Hepatocyte (in vitro differentiated cells): Measurements from ENCODE around the gene OSTC. TPM values are rescaled to one million over a fixed set of nuclear protein-coding genes. Genes with fewer than 3 reads are reported as not detected.

ENCODE experiments used
- DNase-seq: peaks from one replicate; pipeline ENCODE4 v3.0.0-alpha.2; 2016; ENCODE audit warnings: low spot score
- H2AFZ ChIP-seq: fragments of 200-600 bp; sonication (generic); 2 replicates; pipeline ENCODE4 v1.6.0; 2016; ENCODE audit warnings: antibody characterized with exemption, mild to moderate bottlenecking
- H3K27ac ChIP-seq: fragments of 200-600 bp; sonication (generic); 2 replicates; pipeline ENCODE4 v1.5.1; 2016; ENCODE audit warnings: mild to moderate bottlenecking
- H3K27me3 ChIP-seq: fragments of 200-600 bp; sonication (generic); 2 replicates; pipeline ENCODE4 v1.6.1; 2016
- H3K36me3 ChIP-seq: fragments of 200-600 bp; sonication (generic); replicated peaks from 2 replicates; pipeline ENCODE4 v1.5.1; 2016; ENCODE audit warnings: low read depth; ENCODE audit not compliant: insufficient read depth
- H3K4me1 ChIP-seq: fragments of 200-600 bp; sonication (generic); 2 replicates; pipeline ENCODE4 v1.5.1; 2016; ENCODE audit warnings: mild to moderate bottlenecking, moderate library complexity; ENCODE audit not compliant: insufficient read depth
- H3K4me2 ChIP-seq: fragments of 200-600 bp; sonication (generic); 2 replicates; pipeline ENCODE4 v1.6.0; 2016
- H3K4me3 ChIP-seq: fragments of 200-600 bp; sonication (generic); 2 replicates; pipeline ENCODE4 v1.5.1; 2016; ENCODE audit warnings: mild to moderate bottlenecking
- H3K79me2 ChIP-seq: fragments of 200-600 bp; sonication (generic); 2 replicates; pipeline ENCODE4 v1.6.0; 2017; ENCODE audit warnings: mild to moderate bottlenecking
- H3K9me2 ChIP-seq: fragments of 200-600 bp; sonication (generic); replicated peaks from 2 replicates; pipeline ENCODE4 v1.6.0; 2017; ENCODE audit warnings: mild to moderate bottlenecking; ENCODE audit not compliant: insufficient read depth
- H3K9me3 ChIP-seq: fragments of 200-600 bp; sonication (generic); 2 replicates; pipeline ENCODE4 v1.5.1; 2016; ENCODE audit warnings: low read depth, mild to moderate bottlenecking
- H4K20me1 ChIP-seq: fragments of 200-600 bp; sonication (generic); 2 replicates; pipeline ENCODE4 v1.6.0; 2016; ENCODE audit warnings: mild to moderate bottlenecking; ENCODE audit not compliant: insufficient read depth, poor library complexity, severe bottlenecking
- EZH2 ChIP-seq: fragments of 200-600 bp; sonication (generic); IDR thresholded peaks from 2 replicates; pipeline ENCODE4 v1.6.1; 2016; ENCODE audit warnings: antibody characterized with exemption, mild to moderate bottlenecking, borderline replicate concordance
- EZH2phosphoT487 ChIP-seq: fragments of 200-600 bp; sonication (generic); IDR thresholded peaks from one replicate; pipeline ENCODE4 v1.6.1; 2018; ENCODE audit warnings: antibody characterized with exemption, mild to moderate bottlenecking, low read depth, moderate library complexity; ENCODE audit not compliant: unreplicated experiment, severe bottlenecking
- WGBS: methylation state at CpG from one replicate; pipeline ENCODE4 v1.1.6; 2016; ENCODE audit warnings: low lambda C conversion rate; ENCODE audit errors: missing lambda C conversion rate; 5-methylcytosine and 5-hydroxymethylcytosine counted together
- polyA plus RNA-seq: library from polyadenylated mRNA; unstranded; fragments of >200 nt; fragmentation: Nextera tagmentation; extraction: Ambion mirVana; gene quantifications from 2 replicates; pipeline ENCODE4 v1.2.1, GENCODE V29; 2016
- small RNA-seq: library from RNA; depleted of rRNA; stranded (forward); fragments of <200 nt; gene quantifications from one replicate; pipeline ENCODE3, GENCODE V24; 2014
- total RNA-seq: library from RNA; depleted of rRNA; stranded (reverse); fragments of >200 nt; gene quantifications from 2 replicates; pipeline ENCODE4 v1.2.3, GENCODE V29; 2014
- TF ChIP-seq, protein P1 (sequence below): fragments of 200-600 bp; sonication (generic); IDR thresholded peaks from 2 replicates; pipeline ENCODE4 v1.5.1; 2016; ENCODE audit warnings: antibody characterized with exemption, mild to moderate bottlenecking; ENCODE audit not compliant: poor library complexity

Gene OSTC
- total and polyA plus RNA-seq, 2 experiments from 2014 or later = 372 to 425 TPM

- no peak for DNase-seq
- WGBS = 24% methylated on average over 4 of the region's 4 CpGs
- TF ChIP-seq, protein P1, sequence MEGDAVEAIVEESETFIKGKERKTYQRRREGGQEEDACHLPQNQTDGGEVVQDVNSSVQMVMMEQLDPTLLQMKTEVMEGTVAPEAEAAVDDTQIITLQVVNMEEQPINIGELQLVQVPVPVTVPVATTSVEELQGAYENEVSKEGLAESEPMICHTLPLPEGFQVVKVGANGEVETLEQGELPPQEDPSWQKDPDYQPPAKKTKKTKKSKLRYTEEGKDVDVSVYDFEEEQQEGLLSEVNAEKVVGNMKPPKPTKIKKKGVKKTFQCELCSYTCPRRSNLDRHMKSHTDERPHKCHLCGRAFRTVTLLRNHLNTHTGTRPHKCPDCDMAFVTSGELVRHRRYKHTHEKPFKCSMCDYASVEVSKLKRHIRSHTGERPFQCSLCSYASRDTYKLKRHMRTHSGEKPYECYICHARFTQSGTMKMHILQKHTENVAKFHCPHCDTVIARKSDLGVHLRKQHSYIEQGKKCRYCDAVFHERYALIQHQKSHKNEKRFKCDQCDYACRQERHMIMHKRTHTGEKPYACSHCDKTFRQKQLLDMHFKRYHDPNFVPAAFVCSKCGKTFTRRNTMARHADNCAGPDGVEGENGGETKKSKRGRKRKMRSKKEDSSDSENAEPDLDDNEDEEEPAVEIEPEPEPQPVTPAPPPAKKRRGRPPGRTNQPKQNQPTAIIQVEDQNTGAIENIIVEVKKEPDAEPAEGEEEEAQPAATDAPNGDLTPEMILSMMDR = no peak
- TF ChIP-seq EZH2 (no peak), EZH2phosphoT487 (no peak)
- no peak overlapping the region for H3K4me3 ChIP-seq
- H3K79me2 ChIP-seq = no peaks in the 10 kb centered on the region
- no peaks in the 10 kb centered on the region for H3K9me3 ChIP-seq
- no peaks in the 10 kb centered on the region for H3K9me2 ChIP-seq
- H3K4me2 ChIP-seq = peak overlapping the region; percentile 5
- H2AFZ ChIP-seq = no peak overlapping the region
- peaks cover 6% of the 10 kb centered on the region for H3K4me1 ChIP-seq
- H3K27me3 ChIP-seq = no peaks in the 10 kb centered on the region
- H3K27ac ChIP-seq = no peak overlapping the region
- H3K36me3 ChIP-seq = no peaks in the 10 kb centered on the region
- no peaks in the 10 kb centered on the region for H4K20me1 ChIP-seq
These were observed 64.5 kb downstream of the OSTC start for GRCh38 chr4:108714880-108715279.

- H3K9me2 ChIP-seq = no peaks in the 10 kb centered on the region
- TF ChIP-seq EZH2 = no peak
- no peak for TF ChIP-seq EZH2phosphoT487
- TF ChIP-seq, protein P1 = no peak
- 50% methylated on average over 2 of the region's 2 CpGs for WGBS
These were observed 65.9 kb downstream of the OSTC start for GRCh38 chr4:108716340-108716739.

GRCh38 chr4:108717386-108717785 is 67.0 kb downstream of the OSTC start:
- no peak for TF ChIP-seq EZH2
- DNase-seq = no peak
- no peak overlapping the region for H3K4me3 ChIP-seq
- H3K9me3 ChIP-seq = no peaks in the 10 kb centered on the region
- H3K4me1 ChIP-seq = peaks cover 6% of the 10 kb centered on the region
- no peak overlapping the region for H3K4me2 ChIP-seq
- no peak overlapping the region for H2AFZ ChIP-seq
- H4K20me1 ChIP-seq = no peaks in the 10 kb centered on the region
- no peak overlapping the region for H3K27ac ChIP-seq
- H3K9me2 ChIP-seq = no peaks in the 10 kb centered on the region
- H3K36me3 ChIP-seq = no peaks in the 10 kb centered on the region
- no peaks in the 10 kb centered on the region for H3K27me3 ChIP-seq
- 84% methylated on average over 2 of the region's 2 CpGs for WGBS
- H3K79me2 ChIP-seq = no peaks in the 10 kb centered on the region

More at GRCh38 chr4:108716340-108716739, 65.9 kb downstream of the OSTC start:
- no peaks in the 10 kb centered on the region for H3K27me3 ChIP-seq
- H3K9me3 ChIP-seq = no peaks in the 10 kb centered on the region
- no peak overlapping the region for H3K4me2 ChIP-seq
- H3K4me1 ChIP-seq = peaks cover 6% of the 10 kb centered on the region
- no peaks in the 10 kb centered on the region for H3K79me2 ChIP-seq
- no peak overlapping the region for H3K4me3 ChIP-seq
- H3K27ac ChIP-seq = no peak overlapping the region
- H2AFZ ChIP-seq = no peak overlapping the region
- H3K36me3 ChIP-seq = no peaks in the 10 kb centered on the region
- no peaks in the 10 kb centered on the region for H4K20me1 ChIP-seq
- no peak for DNase-seq

Small RNA genes lying within 50 kb of the gene (small RNA-seq; reads per million reads assigned to genes)
- gene RNU6-431P = not detected

Other genes with a start within 250 kb of the OSTC start
- 1,213 and 1,669 TPM in 2 replicates for gene RPL34, start 30.0 kb upstream of the OSTC start, total RNA-seq
- 785 and 884 TPM in 2 replicates for gene RPL34, start 30.0 kb upstream of the OSTC start, polyA plus RNA-seq
- gene ETNPPL, start 112.5 kb downstream of the OSTC start, total RNA-seq = 1.2 and 2.4 TPM in 2 replicates
- 0.79 and 1.7 TPM in 2 replicates for gene ETNPPL, start 112.5 kb downstream of the OSTC start, polyA plus RNA-seq